ENCODE measurements around the gene DNAJC15.
"Not testable (repeated sequence)": the region's sequence is repeated elsewhere in the genome, so short reads cannot be mapped to it uniquely, and the experiment has no call there.

The DNAJC15 gene

GRCh38 chr13:43046259-43046658 lies 22.9 kb downstream of the DNAJC15 start:
- H3K9me3 ChIP-seq = no peaks in the 10 kb centered on the region
- TF ChIP-seq, protein P1, sequence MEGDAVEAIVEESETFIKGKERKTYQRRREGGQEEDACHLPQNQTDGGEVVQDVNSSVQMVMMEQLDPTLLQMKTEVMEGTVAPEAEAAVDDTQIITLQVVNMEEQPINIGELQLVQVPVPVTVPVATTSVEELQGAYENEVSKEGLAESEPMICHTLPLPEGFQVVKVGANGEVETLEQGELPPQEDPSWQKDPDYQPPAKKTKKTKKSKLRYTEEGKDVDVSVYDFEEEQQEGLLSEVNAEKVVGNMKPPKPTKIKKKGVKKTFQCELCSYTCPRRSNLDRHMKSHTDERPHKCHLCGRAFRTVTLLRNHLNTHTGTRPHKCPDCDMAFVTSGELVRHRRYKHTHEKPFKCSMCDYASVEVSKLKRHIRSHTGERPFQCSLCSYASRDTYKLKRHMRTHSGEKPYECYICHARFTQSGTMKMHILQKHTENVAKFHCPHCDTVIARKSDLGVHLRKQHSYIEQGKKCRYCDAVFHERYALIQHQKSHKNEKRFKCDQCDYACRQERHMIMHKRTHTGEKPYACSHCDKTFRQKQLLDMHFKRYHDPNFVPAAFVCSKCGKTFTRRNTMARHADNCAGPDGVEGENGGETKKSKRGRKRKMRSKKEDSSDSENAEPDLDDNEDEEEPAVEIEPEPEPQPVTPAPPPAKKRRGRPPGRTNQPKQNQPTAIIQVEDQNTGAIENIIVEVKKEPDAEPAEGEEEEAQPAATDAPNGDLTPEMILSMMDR (IDR thresholded peaks at IDR 0.05; ENCODE audit: low read depth, low read length) = no peak
- peaks cover 6% of the 10 kb centered on the region; the same call in 1 of the 2 replicates for H3K4me1 ChIP-seq

GRCh38 chr13:43054803-43055802 lies 31.7 kb downstream of the DNAJC15 start:
- H3K27me3 ChIP-seq = no peaks in the 10 kb centered on the region
- H3K36me3 ChIP-seq = no peaks in the 10 kb centered on the region
- H3K4me3 ChIP-seq (ENCODE audit: low read depth, low read length) = no peak overlapping the region
- TF ChIP-seq, protein P1 (IDR thresholded peaks at IDR 0.05; ENCODE audit: low read depth, low read length) = no peak
- H3K4me1 ChIP-seq = peaks cover 9% of the 10 kb centered on the region
- no peaks in the 10 kb centered on the region for H3K9me3 ChIP-seq
- peak; percentile 16 for DNase-seq

More at GRCh38 chr13:43046259-43046658, 22.9 kb downstream of the DNAJC15 start:
- no peak for DNase-seq
- H3K36me3 ChIP-seq = no peaks in the 10 kb centered on the region
- no peak overlapping the region for H3K4me3 ChIP-seq (ENCODE audit: low read depth, low read length)
- H3K27me3 ChIP-seq = no peaks in the 10 kb centered on the region

DNA sequence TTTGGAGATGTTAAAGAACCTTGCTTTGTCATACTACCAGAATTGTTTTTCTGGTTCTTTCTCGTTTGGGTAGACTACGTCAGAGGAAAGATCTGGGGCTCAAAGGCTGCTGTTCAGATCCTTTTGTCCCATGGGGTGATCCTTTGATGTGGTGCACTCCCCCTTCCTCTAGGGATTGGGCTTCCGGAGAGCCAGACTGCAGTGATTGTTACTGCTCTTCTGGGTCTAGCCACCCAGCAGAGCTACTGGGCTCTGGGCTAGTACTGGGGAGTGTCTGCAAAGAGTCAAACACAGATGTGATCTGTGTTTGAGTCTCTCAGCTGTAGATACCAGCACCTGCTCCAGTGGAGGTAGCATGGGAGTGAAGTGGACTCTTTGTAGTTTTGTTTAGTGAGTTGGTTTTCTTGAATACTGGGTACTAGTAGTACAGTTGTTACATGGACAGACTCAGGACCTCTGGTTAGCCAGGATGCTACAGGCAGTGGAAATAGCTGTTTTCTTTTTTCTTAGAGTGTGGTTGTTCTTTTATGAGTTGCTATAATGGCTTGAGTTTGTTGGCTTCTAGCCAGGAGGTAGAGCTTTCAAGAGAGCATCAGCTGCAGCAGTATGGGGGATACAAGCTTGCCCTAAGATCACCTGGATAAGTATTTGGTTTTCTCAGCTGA lies 34.4 kb downstream of the DNAJC15 start:
- no peaks in the 10 kb centered on the region for H3K9me3 ChIP-seq
- H3K27me3 ChIP-seq = no peaks in the 10 kb centered on the region
- TF ChIP-seq, protein P1 (IDR thresholded peaks at IDR 0.05; ENCODE audit: low read depth, low read length) = no peak
- no peaks in the 10 kb centered on the region for H3K36me3 ChIP-seq
- H3K4me3 ChIP-seq (ENCODE audit: low read depth, low read length) = no peak overlapping the region
- no peak for DNase-seq
- H3K4me1 ChIP-seq = peaks cover 9% of the 10 kb centered on the region

DNA sequence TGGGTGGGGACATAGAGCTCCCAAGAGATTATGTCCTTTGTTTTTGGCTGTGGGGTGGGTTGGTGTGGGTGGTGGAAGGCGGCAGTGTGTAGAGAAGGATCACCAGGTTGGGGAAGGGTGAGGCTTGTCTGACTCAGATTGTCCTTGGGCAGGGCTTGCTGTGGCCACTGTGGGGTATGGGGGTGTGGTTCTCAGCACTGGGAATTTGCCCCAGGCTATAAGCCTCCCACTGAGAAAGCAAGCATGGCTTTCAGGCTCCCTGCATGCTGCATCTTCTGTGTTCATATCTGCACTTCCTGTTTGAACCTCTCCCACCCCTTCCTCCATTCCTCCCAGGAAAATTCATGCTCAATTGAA lies 34.9 kb downstream of the DNAJC15 start:
- Histone ChIP-seq H3K9me3 (no peaks in the 10 kb centered on the region), H3K27me3 (no peaks in the 10 kb centered on the region), H3K4me1 (peaks cover 9% of the 10 kb centered on the region), H3K4me3 (ENCODE audit: low read depth, low read length) (no peak overlapping the region), H3K36me3 (no peaks in the 10 kb centered on the region)
- DNase-seq = peak; percentile 15
- TF ChIP-seq, protein P1 (IDR thresholded peaks at IDR 0.05; ENCODE audit: low read depth, low read length) = no peak

DNA sequence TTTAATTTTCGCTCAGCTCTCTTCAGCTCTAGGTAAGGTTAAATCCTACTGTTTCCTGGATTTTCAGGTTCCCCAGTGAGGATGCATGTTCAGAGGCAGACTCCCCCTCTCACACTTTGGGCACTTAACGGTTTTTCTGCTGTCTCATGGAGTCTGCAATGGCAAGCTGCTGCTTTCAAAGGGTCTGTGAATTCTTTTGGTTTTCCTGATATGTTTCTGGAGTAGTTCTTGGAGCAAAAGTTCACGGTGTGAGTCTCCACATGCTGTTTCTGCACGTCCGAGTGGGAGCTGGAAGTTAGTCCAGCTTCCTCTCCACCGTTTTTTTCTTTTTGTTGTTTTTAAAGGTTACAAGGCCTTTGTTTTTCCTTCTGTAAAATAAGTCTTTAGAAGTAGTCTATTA lies 35.4 kb downstream of the DNAJC15 start:
- peaks cover 9% of the 10 kb centered on the region for H3K4me1 ChIP-seq
- no peaks in the 10 kb centered on the region for H3K27me3 ChIP-seq
- TF ChIP-seq, protein P1 (IDR thresholded peaks at IDR 0.05; ENCODE audit: low read depth, low read length) = no peak
- no peaks in the 10 kb centered on the region for H3K36me3 ChIP-seq
- no peak for DNase-seq
- H3K9me3 ChIP-seq = no peaks in the 10 kb centered on the region
- H3K4me3 ChIP-seq (ENCODE audit: low read depth, low read length) = no peak overlapping the region

DNA sequence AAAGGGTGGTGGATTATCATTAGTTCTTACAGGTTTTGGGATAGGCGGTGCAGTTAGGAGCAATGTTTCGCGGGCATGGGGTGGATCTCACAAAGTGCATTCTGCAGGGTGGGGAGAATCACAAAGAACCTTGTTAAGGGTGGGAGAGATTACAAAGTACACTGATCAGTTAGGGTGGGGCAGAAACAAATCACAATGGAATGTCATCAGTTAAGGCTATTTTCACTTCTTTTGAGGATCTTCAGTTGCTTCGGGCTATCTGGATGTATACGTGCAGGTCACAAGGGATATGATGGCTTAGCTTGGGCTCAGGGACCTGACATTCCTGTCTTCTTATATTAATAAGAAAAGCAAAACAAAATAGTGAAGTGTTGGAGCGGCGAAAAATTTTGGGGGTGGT lies 36.4 kb downstream of the DNAJC15 start:
- not testable (repeated sequence) for H3K27me3 ChIP-seq; DNase-seq; H3K4me1 ChIP-seq; H3K9me3 ChIP-seq; H3K36me3 ChIP-seq; H3K4me3 ChIP-seq (ENCODE audit: low read depth, low read length)

DNA sequence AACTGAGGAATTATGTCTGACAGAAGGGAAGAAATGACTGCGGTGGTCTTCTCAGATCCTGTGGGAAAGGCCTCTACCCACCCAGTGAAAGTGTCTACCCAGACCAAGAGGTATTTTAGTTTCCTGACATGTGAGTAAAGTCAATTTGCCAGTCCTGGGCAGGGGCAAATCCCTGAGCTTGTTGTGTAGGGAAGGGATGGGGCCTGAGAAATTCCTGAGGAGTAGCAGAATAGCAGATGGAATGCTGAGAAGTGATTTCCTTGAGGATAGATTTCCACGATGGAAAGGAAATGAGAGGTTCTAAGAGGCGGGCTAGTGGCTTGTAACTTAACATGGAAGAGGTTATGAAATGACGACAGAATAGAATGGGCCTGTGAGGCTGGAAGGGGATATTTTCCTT lies 37.4 kb downstream of the DNAJC15 start:
- not testable (repeated sequence) for H3K27me3 ChIP-seq, DNase-seq

More for the DNA sequence above, 37.4 kb downstream of the DNAJC15 start:
- H3K4me3 ChIP-seq (ENCODE audit: low read depth, low read length); H3K9me3 ChIP-seq; H3K36me3 ChIP-seq; H3K4me1 ChIP-seq: not testable (repeated sequence)

Measured in BE2C (cell line).